ENCODE results near the gene CBLC. TPM values are rescaled to one million over a fixed set of nuclear protein-coding genes. Genes with fewer than 3 reads are reported as not detected.

CBLC gene
- total RNA-seq, 1 experiment from 2014 or later, result 20.5 TPM

GRCh38 chr19:44785271-44785670, 7.6 kb downstream of the CBLC start:
- POLR2A ChIA-PET, result interaction anchor here (0.7 kb wide), 1 partner anchor 20 kb away, joined by 3 read pairs; no protein-coding TSS in a partner anchor
- Mint-ChIP-seq H3K4me1 (peaks cover 5% of the 10 kb centered on the region; the same call in 1 of the 2 replicates), H3K27me3 (ENCODE audit: low read depth) (no peaks in the 10 kb centered on the region), H3K36me3 (peaks cover 26% of the 10 kb centered on the region), H3K4me3 (no peak overlapping the region), H3K27ac (no peak overlapping the region), H3K9me3 (no peaks in the 10 kb centered on the region)
- CTCF ChIA-PET, result interaction anchor here (0.8 to 3.9 kb wide), 24 partner anchors 9 to 215 kb away, joined by 3 to 74 read pairs (median 6); partner anchors contain the start of genes BCAM, NECTIN2 and TOMM40
- DNase-seq (ENCODE audit: low spot score) (no peak), ATAC-seq (no peak)
- TF ChIP-seq AR (CRISPR knock-in tag; IDR thresholded peaks at IDR 0.05), result no peak
- no peak for TF ChIP-seq CBFB (CRISPR knock-in tag; IDR thresholded peaks at IDR 0.05; ENCODE audit: low read depth)
- no peak for TF ChIP-seq NFYB (CRISPR knock-in tag; conservative IDR thresholded peaks at IDR 0.05; ENCODE audit: low read depth)
- no peak for TF ChIP-seq ATF1 (CRISPR knock-in tag; IDR thresholded peaks at IDR 0.05)
- TF ChIP-seq RORB (CRISPR knock-in tag; IDR thresholded peaks at IDR 0.05), result no peak
- TF ChIP-seq GTF2I (CRISPR knock-in tag; conservative IDR thresholded peaks at IDR 0.05), result no peak
- TF ChIP-seq ELF4 (CRISPR knock-in tag; IDR thresholded peaks at IDR 0.05; ENCODE audit: low read depth), result no peak
- TF ChIP-seq ZMAT4 (CRISPR knock-in tag; IDR thresholded peaks at IDR 0.05), result no peak
- TF ChIP-seq PRRX2 (CRISPR knock-in tag; IDR thresholded peaks at IDR 0.05), result no peak
- TF ChIP-seq E2F1 (CRISPR knock-in tag; IDR thresholded peaks at IDR 0.05), result no peak
- TF ChIP-seq FOXP4 (CRISPR knock-in tag; IDR thresholded peaks at IDR 0.05), result no peak
- TF ChIP-seq CREM (CRISPR knock-in tag; IDR thresholded peaks at IDR 0.05), result no peak
- TF ChIP-seq ZNF416 (CRISPR knock-in tag; IDR thresholded peaks at IDR 0.05), result no peak
- no peak for TF ChIP-seq ATF6 (CRISPR knock-in tag; IDR thresholded peaks at IDR 0.05)
- TF ChIP-seq SMAD3 (CRISPR knock-in tag; IDR thresholded peaks at IDR 0.05; ENCODE audit: borderline replicate concordance), result no peak
- TF ChIP-seq CDX4 (CRISPR knock-in tag; IDR thresholded peaks at IDR 0.05; ENCODE audit: borderline replicate concordance), result no peak
- TF ChIP-seq MAX (CRISPR knock-in tag; IDR thresholded peaks at IDR 0.05), result no peak
- TF ChIP-seq NFE2L1 (CRISPR knock-in tag; IDR thresholded peaks at IDR 0.05), result no peak
- no peak for TF ChIP-seq AFF4 (CRISPR knock-in tag; IDR thresholded peaks at IDR 0.05; ENCODE audit: borderline replicate concordance)
- TF ChIP-seq PREB (CRISPR knock-in tag; IDR thresholded peaks at IDR 0.05; ENCODE audit: borderline replicate concordance), result no peak
